K562 (cell line): ENCODE results near the gene CDR2L. TPM values are rescaled to one million over a fixed set of nuclear protein-coding genes. Genes with fewer than 3 reads are reported as not detected.

ENCODE experiments used
- AFF4 ChIP-seq: sonication (generic); formaldehyde crosslinking; IDR thresholded peaks from 2 replicates; pipeline ENCODE4 v1.8.0; 2023; ENCODE audit warnings: mild to moderate bottlenecking, missing genetic modification reagents
- ATF7 ChIP-seq: fragments of 450-650 bp; IDR thresholded peaks from 2 replicates; pipeline ENCODE4 v1.7.1; 2014; ENCODE audit warnings: mild to moderate bottlenecking, moderate library complexity
- EGR1 ChIP-seq: fragments of 450-650 bp; conservative IDR thresholded peaks from 2 replicates; pipeline ENCODE4 v1.6.1; 2017; ENCODE audit warnings: mild to moderate bottlenecking
- HOXB6 ChIP-seq: fragments of 250-450 bp; sonication (Bioruptor Pico); IDR thresholded peaks from 2 replicates; pipeline ENCODE4 v1.5.1; 2022; ENCODE audit warnings: mild to moderate bottlenecking, borderline replicate concordance
- KDM1A ChIP-seq, 2 experiments: fragments of 450-650 bp; IDR thresholded peaks; 2 replicates each; pipeline ENCODE4 v1.6.1; 2016; ENCODE audit warnings: mild to moderate bottlenecking in 2 of 2
- KDM2B ChIP-seq: fragments of 250-450 bp; sonication (Bioruptor Pico); IDR thresholded peaks from 2 replicates; pipeline ENCODE4 v1.8.0; 2021; ENCODE audit warnings: mild to moderate bottlenecking, moderate library complexity
- KLF1 ChIP-seq: fragments of 450-650 bp; IDR thresholded peaks from 2 replicates; pipeline ENCODE4 v1.6.1; 2016; ENCODE audit warnings: missing genetic modification characterization, missing compliant biosample characterization
- MCM2 ChIP-seq: fragments of 450-650 bp; IDR thresholded peaks from 2 replicates; pipeline ENCODE4 v1.6.1; 2017; ENCODE audit warnings: low read depth, mild to moderate bottlenecking
- POLR2G ChIP-seq: fragments of 200-400 bp; formaldehyde crosslinking; IDR thresholded peaks from 2 replicates; pipeline ENCODE4 v1.6.1; 2017; ENCODE audit warnings: low read depth, mild to moderate bottlenecking, antibody characterized with exemption, low read length, moderate library complexity
- RAD21 ChIP-seq, 2 experiments: fragments of 250-450 bp in 1 of 2; fragments of 450-650 bp in 1 of 2; sonication (Bioruptor Pico) in 1 of 2; formaldehyde crosslinking in 1 of 2; IDR thresholded peaks in 1 of 2; conservative IDR thresholded peaks in 1 of 2; 2 replicates each; pipeline versions ENCODE4 v1.4.0 to v1.8.0; 2020 to 2022; ENCODE audit warnings: mild to moderate bottlenecking in 2 of 2, moderate library complexity in 1 of 2
- SRSF9 ChIP-seq: fragments of 200-400 bp; formaldehyde crosslinking; IDR thresholded peaks from 2 replicates; pipeline ENCODE4 v1.6.1; 2017; ENCODE audit warnings: low read depth, low read length, borderline replicate concordance
- THRAP3 ChIP-seq: fragments of 450-650 bp; IDR thresholded peaks from 2 replicates; pipeline ENCODE4 v1.6.1; 2016; ENCODE audit warnings: mild to moderate bottlenecking, inconsistent platforms, borderline replicate concordance
- XRCC5 ChIP-seq: fragments of 200-400 bp; formaldehyde crosslinking; IDR thresholded peaks from 2 replicates; pipeline ENCODE4 v1.6.1; 2017; ENCODE audit warnings: low read depth, mild to moderate bottlenecking, low read length
- ZFX ChIP-seq: sonication (generic); formaldehyde crosslinking; IDR thresholded peaks from 2 replicates; pipeline ENCODE4 v1.8.0; 2022; ENCODE audit warnings: mild to moderate bottlenecking, missing genetic modification reagents, moderate library complexity
- ZNF197 ChIP-seq: fragments of 200-800 bp; sonication (Bioruptor generic); IDR thresholded peaks from 2 replicates; pipeline ENCODE4 v1.6.1; 2016; ENCODE audit warnings: low read depth, missing genetic modification characterization, missing compliant biosample characterization
- ZNF740 ChIP-seq, 3 experiments: fragments of 200-800 bp in 1 of 3; sonication (Bioruptor generic) in 1 of 3; sonication (generic) in 1 of 3; formaldehyde crosslinking in 1 of 3; IDR thresholded peaks; 2 replicates each; pipeline versions ENCODE4 v1.6.1 to v1.8.0; 2016 to 2022; ENCODE audit warnings: mild to moderate bottlenecking in 2 of 3, missing compliant biosample characterization in 2 of 3, missing genetic modification characterization in 2 of 3, missing genetic modification reagents in 1 of 3
- ZNF77 ChIP-seq: fragments of 250-450 bp; sonication (Bioruptor Pico); IDR thresholded peaks from 2 replicates; pipeline ENCODE4 v1.5.0; 2020
- polyA plus RNA-seq, 8 experiments: library from polyadenylated mRNA; depleted of rRNA in 4 of 8; stranded (reverse) in 5 of 8; unstranded in 3 of 8; fragments of >200 nt; fragmentation: Nextera tagmentation in 2 of 8; fragmentation: Illumina TruSeq in 1 of 8; extraction: Ambion mirVana in 2 of 8; extraction: Trizol in 1 of 8; gene quantifications; 2 replicates each; pipeline versions ENCODE4 v1.2.1 to v1.2.3, GENCODE V29; 2011 to 2014; ENCODE audit warnings: inconsistent platforms in 1 of 8, missing spikeins in 1 of 8
- total RNA-seq, 7 experiments: library from RNA; depleted of rRNA in 6 of 7; stranded (reverse); fragments of >200 nt in 6 of 7; fragmentation: Illumina TruSeq in 2 of 7; extraction: Trizol in 2 of 7; gene quantifications; 2 replicates each; pipeline versions ENCODE4 v1.2.1 to v1.2.3, GENCODE V29; 2011 to 2021; ENCODE audit warnings: low replicate concordance in 1 of 7
- TF ChIP-seq, protein P1 (sequence below): fragments of 250-450 bp; sonication (Bioruptor Pico); IDR thresholded peaks from 2 replicates; pipeline ENCODE4 v1.5.1; 2021; ENCODE audit warnings: mild to moderate bottlenecking
- TF ChIP-seq, protein P2 (sequence below): fragments of 450-650 bp; formaldehyde crosslinking; IDR thresholded peaks from 2 replicates; pipeline ENCODE4 v1.4.0; 2020; ENCODE audit warnings: mild to moderate bottlenecking, mixed read lengths

CDR2L gene
- total and polyA plus RNA-seq, 9 of the 15 experiments (the other 6 are each of a cell fraction or from before 2014, with no cell fraction given): 2.7 to 16.0 (median 7.3) TPM

GRCh38 chr17:74972107-74972972 lies 15.1 kb upstream of the CDR2L start, which contains the start of gene HID1 (continued):
- TF ChIP-seq AFF4 (CRISPR knock-in tag) (no peak), ZNF77 (CRISPR knock-in tag) (no peak), MCM2 (no peak), RAD21 (CRISPR knock-in tag; conservative IDR thresholded peaks at IDR 0.05 in 1 of 2, IDR thresholded peaks at IDR 0.05 in 1 of 2) (no peak), POLR2G (peak; percentile 59), XRCC5 (no peak), ATF7 (no peak), ZNF197 (no peak), SRSF9 (no peak), KDM1A (IDR thresholded peaks at IDR 0.05) (no peak), KDM2B (0 out of 2 replicates have a peak, but pooled peaks have one; percentile 47), THRAP3 (no peak), ZFX (CRISPR knock-in tag) (0 out of 2 replicates have a peak, but pooled peaks have one; percentile 43), EGR1 (peak; percentile 39; the same call in 1 of the 2 replicates), ZNF740 (CRISPR knock-in tag; IDR thresholded peaks at IDR 0.05) (no peak), ZNF740 (tag; IDR thresholded peaks at IDR 0.05) (no peak), HOXB6 (CRISPR knock-in tag) (no peak), KLF1 (no peak)
- TF ChIP-seq, protein P1, sequence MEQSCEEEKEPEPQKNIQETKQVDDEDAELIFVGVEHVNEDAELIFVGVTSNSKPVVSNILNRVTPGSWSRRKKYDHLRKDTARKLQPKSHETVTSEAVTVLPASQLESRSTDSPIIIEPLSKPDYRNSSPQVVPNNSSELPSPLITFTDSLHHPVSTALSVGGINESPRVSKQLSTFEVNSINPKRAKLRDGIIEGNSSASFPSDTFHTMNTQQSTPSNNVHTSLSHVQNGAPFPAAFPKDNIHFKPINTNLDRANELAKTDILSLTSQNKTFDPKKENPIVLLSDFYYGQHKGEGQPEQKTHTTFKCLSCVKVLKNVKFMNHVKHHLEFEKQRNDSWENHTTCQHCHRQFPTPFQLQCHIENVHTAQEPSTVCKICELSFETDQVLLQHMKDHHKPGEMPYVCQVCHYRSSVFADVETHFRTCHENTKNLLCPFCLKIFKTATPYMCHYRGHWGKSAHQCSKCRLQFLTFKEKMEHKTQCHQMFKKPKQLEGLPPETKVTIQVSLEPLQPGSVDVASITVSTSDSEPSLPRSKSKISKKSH: no peak
- TF ChIP-seq, protein P2, sequence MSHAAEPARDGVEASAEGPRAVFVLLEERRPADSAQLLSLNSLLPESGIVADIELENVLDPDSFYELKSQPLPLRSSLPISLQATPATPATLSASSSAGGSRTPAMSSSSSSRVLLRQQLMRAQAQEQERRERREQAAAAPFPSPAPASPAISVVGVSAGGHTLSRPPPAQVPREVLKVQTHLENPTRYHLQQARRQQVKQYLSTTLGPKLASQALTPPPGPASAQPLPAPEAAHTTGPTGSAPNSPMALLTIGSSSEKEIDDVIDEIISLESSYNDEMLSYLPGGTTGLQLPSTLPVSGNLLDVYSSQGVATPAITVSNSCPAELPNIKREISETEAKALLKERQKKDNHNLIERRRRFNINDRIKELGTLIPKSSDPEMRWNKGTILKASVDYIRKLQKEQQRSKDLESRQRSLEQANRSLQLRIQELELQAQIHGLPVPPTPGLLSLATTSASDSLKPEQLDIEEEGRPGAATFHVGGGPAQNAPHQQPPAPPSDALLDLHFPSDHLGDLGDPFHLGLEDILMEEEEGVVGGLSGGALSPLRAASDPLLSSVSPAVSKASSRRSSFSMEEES (CRISPR knock-in tag): no peak
